ENCODE data around the gene KCNK7. TPM values are rescaled to one million over a fixed set of nuclear protein-coding genes. Genes with fewer than 3 reads are reported as not detected.
A peak's percentile ranks its signal among the peaks of the same experiment; 100 is the strongest.

Gene KCNK7
- total RNA-seq, 1 donor from 2014 or later = 1.7 TPM

DNA sequence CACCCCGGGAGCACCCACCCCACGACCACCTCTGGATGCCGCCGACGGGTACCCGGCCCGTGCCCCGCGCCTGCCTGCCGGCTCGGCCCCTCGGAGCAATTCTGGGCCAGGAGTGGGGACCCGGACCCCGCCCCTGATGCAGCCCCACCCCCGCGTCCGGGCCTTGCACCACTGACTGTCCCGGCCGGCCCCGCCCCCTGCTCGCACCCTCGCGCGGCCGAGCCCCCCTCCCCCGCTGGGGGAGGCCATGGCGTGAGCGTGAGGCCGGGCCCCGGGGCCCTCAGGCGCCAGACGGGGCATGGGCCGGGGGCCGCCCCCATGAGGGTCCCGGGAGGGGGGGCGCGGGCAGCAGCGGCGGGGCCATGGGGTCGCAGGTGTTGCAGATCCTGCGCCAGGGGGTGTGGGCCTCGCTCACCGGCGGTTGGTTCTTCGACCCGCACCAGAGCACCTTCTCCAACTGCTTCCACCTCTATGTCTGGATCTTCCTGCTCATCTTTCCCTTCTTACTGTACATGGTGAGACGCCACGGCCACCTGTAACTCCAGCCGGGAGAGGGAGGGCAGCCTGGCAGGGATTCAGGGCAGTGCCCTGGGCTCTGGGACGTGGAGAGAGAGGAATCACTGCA lies 20.5 kb upstream of the KCNK7 start:
- Histone ChIP-seq H3K4me1 (peaks cover 41% of the 10 kb centered on the region), H3K4me3 (peak overlapping the region; percentile 95), H3K36me3 (peaks cover 49% of the 10 kb centered on the region), H3K9me3 (no peaks in the 10 kb centered on the region), H3K27ac (peak overlapping the region; percentile 95), H3K27me3 (ENCODE audit: low read depth) (no peaks in the 10 kb centered on the region)
- intact Hi-C loops (cut with DNase I) = no loop called here
- no peak for DNase-seq
- peak in 1 of 2 donors; percentile 1 for ATAC-seq
- TF ChIP-seq, protein P1, sequence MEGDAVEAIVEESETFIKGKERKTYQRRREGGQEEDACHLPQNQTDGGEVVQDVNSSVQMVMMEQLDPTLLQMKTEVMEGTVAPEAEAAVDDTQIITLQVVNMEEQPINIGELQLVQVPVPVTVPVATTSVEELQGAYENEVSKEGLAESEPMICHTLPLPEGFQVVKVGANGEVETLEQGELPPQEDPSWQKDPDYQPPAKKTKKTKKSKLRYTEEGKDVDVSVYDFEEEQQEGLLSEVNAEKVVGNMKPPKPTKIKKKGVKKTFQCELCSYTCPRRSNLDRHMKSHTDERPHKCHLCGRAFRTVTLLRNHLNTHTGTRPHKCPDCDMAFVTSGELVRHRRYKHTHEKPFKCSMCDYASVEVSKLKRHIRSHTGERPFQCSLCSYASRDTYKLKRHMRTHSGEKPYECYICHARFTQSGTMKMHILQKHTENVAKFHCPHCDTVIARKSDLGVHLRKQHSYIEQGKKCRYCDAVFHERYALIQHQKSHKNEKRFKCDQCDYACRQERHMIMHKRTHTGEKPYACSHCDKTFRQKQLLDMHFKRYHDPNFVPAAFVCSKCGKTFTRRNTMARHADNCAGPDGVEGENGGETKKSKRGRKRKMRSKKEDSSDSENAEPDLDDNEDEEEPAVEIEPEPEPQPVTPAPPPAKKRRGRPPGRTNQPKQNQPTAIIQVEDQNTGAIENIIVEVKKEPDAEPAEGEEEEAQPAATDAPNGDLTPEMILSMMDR (IDR thresholded peaks at IDR 0.05) = no peak

DNA sequence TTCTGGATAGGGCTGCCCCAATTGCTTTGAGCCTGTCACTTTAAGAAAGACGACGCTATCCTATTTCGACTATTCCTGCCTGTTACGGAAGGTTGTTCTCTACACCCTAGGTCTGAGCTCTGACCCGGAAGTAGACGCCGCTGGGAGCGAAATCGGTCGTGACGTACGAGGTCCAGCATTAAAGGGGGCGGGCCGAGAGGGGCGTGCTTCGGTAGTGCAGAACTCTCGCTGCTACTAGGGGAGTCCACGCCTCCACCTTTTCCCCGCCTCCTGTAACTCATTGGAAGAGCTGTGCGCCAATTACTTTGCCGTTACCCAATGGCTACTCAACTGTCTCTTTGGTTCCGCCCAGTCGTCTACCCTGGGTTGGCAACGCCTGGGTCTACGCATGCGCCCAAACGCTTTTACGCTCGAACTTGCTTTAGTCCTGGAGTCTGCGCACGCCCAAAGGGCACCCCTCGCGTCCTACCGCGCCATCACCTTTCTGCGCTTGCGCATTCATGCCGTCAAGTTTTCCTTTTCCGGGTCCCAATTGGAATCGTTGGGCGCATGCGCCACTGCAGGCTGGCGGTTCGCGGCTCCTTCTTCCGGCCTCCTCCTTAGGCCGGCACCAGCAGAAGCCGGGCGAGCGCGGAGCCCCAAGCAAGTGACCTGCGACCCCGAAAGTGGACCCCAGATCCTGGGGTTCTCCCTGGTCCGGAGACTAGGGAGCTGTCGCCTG lies 19.8 kb upstream of the KCNK7 start, which contains the start of gene PCNX3:
Gene PCNX3 (plus strand): TSS at position 548 of the 721 bp plus-strand sequence. CDS start 536 bp downstream, outside the sequence.
- Histone ChIP-seq H3K4me1 (peaks cover 44% of the 10 kb centered on the region), H3K27ac (peak within 1 kb of the TSS; percentile 95), H3K4me3 (peak within 1 kb of the TSS; percentile 95), H3K36me3 (peaks cover 46% of the 10 kb centered on the region), H3K9me3 (no peaks in the 10 kb centered on the region), H3K27me3 (ENCODE audit: low read depth) (no peaks in the 10 kb centered on the region)
- peak; percentile 86 to 91 for ATAC-seq
- peak; percentile 100 for DNase-seq
- TF ChIP-seq, protein P1 (IDR thresholded peaks at IDR 0.05) = no peak
- intact Hi-C loops (cut with DNase I) = no loop called here

DNA sequence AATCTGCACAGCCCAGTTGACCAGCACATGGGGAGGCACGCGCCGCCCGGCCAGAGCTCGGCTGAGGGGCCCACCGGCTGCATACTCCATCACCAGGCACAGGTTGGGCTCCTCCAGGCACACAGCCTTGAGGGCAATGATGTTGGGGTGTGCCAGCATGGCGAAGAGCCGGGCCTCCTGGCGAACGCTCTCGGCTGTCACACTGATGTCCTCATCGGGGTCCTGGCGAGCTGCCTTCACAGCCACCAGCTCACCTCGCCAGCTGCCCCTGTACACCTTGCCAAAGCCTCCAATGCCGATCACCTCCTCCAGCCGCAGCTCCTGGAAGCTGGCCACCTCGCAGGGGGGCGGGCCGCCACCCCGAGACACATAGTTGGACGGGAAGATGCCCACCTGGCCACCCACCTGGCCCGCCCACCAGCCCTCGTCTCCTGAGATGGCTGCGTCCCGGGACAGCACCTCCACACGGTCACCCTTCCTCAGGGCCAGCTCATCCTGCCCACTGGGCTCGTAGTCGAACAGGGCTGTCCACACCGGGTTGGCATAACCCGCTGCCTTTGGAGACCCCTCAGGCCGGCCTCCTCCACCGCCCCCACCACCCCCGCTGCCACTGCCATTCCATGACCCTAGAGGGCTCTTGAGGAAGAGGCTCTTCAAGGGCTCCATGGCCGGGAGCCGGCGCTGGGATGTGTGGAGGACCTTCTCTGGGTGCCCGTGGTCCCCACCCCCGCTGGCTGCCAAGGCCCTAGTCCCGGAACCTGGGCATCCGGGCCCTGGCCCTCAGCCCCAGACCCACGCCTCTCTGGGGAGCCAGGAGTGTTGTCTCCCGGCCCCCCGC lies 17.7 kb upstream of the KCNK7 start:
- TF ChIP-seq, protein P1 (IDR thresholded peaks at IDR 0.05) = no peak
- Histone ChIP-seq H3K4me1 (peaks cover 65% of the 10 kb centered on the region), H3K27me3 (ENCODE audit: low read depth) (no peaks in the 10 kb centered on the region), H3K36me3 (peaks cover 46% of the 10 kb centered on the region), H3K9me3 (no peaks in the 10 kb centered on the region), H3K27ac (peak overlapping the region; percentile 95), H3K4me3 (peak overlapping the region; percentile 95)
- DNase-seq (peak; percentile 70), ATAC-seq (peak; percentile 0)
- intact Hi-C loops (cut with DNase I) = no loop called here

DNA sequence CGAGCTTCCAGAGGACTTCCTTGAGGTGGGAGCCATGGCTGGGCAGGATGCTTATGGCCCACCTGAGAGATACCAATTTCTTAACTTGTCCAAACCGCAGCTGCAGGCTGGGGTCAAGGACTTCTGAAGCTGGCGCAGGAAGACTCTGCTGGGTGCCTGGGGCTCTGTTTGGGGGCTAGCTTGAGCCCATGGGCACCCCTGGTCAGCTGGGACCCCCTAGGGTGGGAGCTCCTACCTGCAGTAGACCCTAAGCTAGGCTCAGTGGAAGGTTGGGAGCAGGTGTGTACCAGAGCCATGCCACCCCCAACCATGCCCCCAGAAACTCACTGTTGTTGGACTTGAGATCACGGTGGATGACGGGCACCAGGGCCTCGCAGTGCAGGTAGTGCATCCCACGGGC lies 17.1 kb upstream of the KCNK7 start:
- Histone ChIP-seq H3K4me1 (peaks cover 69% of the 10 kb centered on the region), H3K27ac (peak overlapping the region; percentile 95), H3K4me3 (peak overlapping the region; percentile 95), H3K36me3 (peaks cover 46% of the 10 kb centered on the region), H3K9me3 (no peaks in the 10 kb centered on the region), H3K27me3 (ENCODE audit: low read depth) (no peaks in the 10 kb centered on the region)
- intact Hi-C loops (cut with DNase I) = no loop called here
- DNase-seq (no peak), ATAC-seq (no peak)
- TF ChIP-seq, protein P1 (IDR thresholded peaks at IDR 0.05) = no peak

Measured in lower lobe of right lung (tissue), 2 donors.